SK-N-SH (cell line): ENCODE data around the gene FAM170A.

Experiments
- CHD2 ChIP-seq: fragments of 150-350 bp; IDR thresholded peaks from 2 replicates; pipeline ENCODE4 v1.6.1; 2018; ENCODE audit warnings: low read length; ENCODE audit not compliant: partially characterized antibody
- CTCF ChIP-seq: fragments of 200-600 bp; sonication (generic); IDR thresholded peaks from 2 replicates; pipeline ENCODE4 v1.6.1; 2017; ENCODE audit warnings: antibody characterized with exemption, mild to moderate bottlenecking, moderate library complexity
- EP300 ChIP-seq, 2 experiments: IDR thresholded peaks; 2 replicates each; pipeline versions ENCODE4 v1.4.0 to v1.6.1; 2012; ENCODE audit warnings: borderline replicate concordance in 1 of 2, low read depth in 1 of 2, low read length in 1 of 2
- MAX ChIP-seq: IDR thresholded peaks from 2 replicates; pipeline ENCODE4 v1.4.0; 2012; ENCODE audit warnings: low read depth
- POLR2AphosphoS5 ChIP-seq: IDR thresholded peaks from 2 replicates; pipeline ENCODE4 v1.6.1; 2012; ENCODE audit warnings: low read depth, low read length
- RAD21 ChIP-seq: IDR thresholded peaks from 2 replicates; pipeline ENCODE4 v1.6.1; 2012; ENCODE audit warnings: mild to moderate bottlenecking, low read length
- RCOR1 ChIP-seq: fragments of 150-350 bp; IDR thresholded peaks from 2 replicates; pipeline ENCODE4 v1.6.1; 2017; ENCODE audit warnings: antibody characterized with exemption, low read length
- RFX5 ChIP-seq: IDR thresholded peaks from 2 replicates; pipeline ENCODE4 v1.6.1; 2012; ENCODE audit warnings: mild to moderate bottlenecking, improper control_type of control experiment, low read length
- RXRA ChIP-seq: IDR thresholded peaks from 2 replicates; pipeline ENCODE4 v1.4.0; 2012; ENCODE audit warnings: low read depth, mild to moderate bottlenecking, borderline replicate concordance
- TAF1 ChIP-seq: IDR thresholded peaks from 2 replicates; pipeline ENCODE4 v1.6.1; 2012; ENCODE audit warnings: low read depth, mild to moderate bottlenecking, low read length, moderate library complexity, borderline replicate concordance
- TEAD4 ChIP-seq: IDR thresholded peaks from 2 replicates; pipeline ENCODE4 v1.4.0; 2012; ENCODE audit warnings: mild to moderate bottlenecking, borderline replicate concordance; ENCODE audit not compliant: insufficient read depth
- ZBTB33 ChIP-seq: IDR thresholded peaks from 2 replicates; pipeline ENCODE4 v1.4.0; 2012; ENCODE audit warnings: low read depth, borderline replicate concordance

- TF ChIP-seq RAD21 (no peak), RCOR1 (no peak), CTCF (no peak), EP300 (IDR thresholded peaks at IDR 0.05; ENCODE audit: borderline replicate concordance in 1 of 2, low read depth in 1 of 2, low read length in 1 of 2) (no peak), ZBTB33 (no peak), CHD2 (no peak), RFX5 (no peak), POLR2AphosphoS5 (no peak), RXRA (no peak), TAF1 (no peak), TEAD4 (no peak), MAX (no peak)
These were observed 22.1 kb downstream of the FAM170A start for GRCh38 chr5:119651486-119651885.
